Eye (tissue), 1 donor: ENCODE data around the gene ZGRF1.
A peak's percentile ranks its signal among the peaks of the same experiment; 100 is the strongest.
"Not testable (repeated sequence)": the region's sequence is repeated elsewhere in the genome, so short reads cannot be mapped to it uniquely, and the experiment has no call there.

Source experiments
- DNase-seq: peaks from one replicate; pipeline ENCODE4 v3.0.0-alpha.2; 2015

ZGRF1 gene

DNA sequence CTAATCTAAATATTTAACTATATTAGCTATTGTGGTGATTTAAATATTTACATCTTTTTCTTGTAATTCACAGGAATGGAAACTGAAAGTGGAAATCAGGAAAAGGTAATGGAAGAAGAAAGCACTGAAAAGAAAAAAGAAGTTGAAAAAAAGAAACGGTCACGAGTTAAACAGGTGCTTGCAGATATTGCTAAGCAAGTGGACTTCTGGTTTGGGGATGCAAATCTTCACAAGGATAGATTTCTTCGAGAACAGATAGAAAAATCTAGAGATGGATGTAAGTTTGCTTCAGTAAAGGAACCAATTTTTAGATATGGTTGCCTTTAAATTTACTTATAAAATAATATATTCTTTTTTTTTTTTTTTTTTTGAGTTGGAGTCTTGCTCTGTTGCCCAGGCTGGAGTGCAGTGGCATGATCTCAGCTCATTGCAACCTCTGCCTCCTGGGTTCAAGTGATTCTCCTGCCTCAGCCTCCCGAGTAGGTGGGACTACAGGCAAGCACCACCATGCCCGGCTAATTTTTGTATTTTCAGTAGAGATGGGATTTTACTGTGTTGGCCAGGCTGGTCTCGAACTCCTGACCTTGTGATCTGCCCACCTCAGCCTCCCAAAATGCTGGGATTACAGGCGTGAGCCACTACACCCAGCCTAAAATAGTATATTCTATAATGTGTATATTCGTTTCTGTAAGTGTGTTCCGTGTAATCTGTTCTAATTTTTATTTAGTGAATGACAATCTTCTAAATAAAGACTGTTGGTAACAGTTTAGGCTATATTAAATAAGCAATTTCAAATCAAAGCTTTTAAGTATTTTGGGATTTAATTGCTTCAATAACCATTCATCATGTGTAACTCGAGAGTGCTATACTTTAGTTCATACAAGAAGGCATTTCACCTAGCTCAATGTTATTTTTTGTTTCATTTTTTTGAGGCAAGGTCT lies 8.2 kb upstream of the ZGRF1 start:
- not testable (repeated sequence) for DNase-seq

DNA sequence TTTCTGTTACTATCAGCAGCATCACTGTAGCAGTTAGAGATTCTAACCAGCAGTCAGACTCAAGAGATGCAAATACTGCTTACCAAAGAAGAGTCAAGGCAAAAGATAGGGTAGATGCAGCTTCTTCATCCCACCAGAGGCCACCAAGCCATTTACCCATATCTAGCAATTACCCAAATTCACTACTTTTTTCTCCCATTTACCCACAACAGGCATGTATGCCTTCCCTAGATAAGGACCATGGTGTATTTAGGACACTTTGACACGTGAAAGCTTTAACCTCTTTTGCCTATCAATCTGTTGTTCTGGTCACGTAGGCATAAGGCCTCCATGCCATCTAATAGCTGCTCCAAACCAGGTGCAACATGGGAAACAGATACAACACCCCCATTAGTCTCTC lies 5.8 kb upstream of the ZGRF1 start:
- DNase-seq, result no peak

DNA sequence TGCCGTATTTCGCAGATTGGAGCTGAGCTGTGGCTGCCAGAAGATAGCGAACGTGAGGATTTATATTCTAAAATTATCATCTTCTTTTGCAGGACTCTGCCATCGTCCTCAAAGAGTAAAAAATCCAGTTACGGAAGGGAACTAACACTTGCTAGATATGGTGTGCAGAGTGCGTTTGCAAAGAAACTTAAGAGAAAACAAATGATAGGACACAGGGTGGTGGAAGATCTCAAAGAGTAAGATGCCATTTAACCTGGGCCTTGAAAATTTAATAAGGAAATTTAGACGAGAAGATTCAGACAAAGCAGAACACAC lies 800 bp upstream of the ZGRF1 start:
- DNase-seq, result no peak

DNA sequence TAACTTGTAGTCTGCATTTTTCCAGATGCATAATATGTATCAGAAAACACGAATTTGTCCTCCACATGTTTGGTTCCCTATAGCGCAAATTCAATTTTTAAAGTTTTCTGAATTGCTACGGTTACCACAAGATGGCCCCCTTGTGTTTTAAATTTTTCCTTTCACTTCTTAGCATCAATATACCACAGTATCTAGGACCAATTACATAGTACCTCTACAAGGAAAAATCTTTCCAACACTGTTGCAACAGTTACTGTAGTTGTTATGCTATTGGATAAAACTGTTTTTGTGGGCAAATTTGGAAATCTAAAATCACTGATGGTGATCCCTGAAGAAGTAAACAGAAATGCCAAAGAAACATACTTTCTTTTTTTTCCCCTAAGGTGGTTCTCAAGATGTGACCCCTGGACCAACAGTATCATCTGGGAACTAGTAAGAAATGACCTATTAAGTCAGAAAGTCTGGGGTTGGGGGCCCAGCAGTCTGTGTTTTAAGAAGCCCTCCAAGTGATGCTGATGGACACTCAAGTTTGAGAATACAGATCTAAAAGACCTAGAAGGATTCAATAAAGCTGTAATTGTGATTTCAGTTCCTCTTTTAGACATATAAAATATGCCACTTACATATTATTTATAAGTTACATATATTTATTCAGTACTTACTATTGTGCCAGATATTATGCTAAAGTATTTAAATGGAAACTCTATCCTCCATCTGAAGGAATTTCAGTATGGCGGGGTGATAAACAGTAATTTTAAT lies 3.1 kb downstream of the ZGRF1 start:
- DNase-seq, result peak; percentile 70

DNA sequence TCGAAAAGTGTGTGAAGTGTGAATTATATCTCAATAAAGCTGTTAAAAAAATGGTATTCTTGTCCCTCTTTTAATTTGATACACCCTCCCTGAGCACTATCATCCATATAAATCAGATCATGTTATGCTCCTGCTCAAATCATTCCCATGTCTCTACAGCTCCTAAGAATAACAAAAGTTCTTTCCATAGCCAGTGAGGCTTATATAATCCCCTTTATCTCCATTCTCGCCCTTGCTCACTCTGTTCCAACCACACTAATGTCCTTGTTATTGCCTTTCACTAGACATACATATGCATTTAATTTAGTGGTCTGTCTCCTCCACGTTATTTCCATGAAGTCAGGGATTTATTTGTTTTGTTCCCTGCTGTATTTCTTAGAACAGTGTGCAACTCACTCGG lies 10.5 kb downstream of the ZGRF1 start:
- no peak for DNase-seq

DNA sequence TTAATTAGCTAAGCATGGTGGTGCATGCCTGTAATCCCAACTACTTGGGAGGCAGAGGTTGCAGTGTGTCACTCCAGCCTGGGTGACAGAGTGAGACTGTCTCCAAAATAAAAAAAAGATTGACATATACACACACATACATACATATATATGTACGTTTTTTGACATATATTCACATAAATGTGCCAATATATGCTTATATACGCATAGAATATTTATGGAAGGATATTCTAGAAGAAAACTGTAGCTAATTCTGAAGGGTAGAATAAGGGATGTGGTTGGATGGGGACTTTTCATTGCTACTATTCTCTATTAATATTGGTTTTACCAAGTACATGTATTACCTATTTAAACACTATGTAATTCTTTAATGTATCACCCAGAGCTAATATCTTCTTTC lies 19.7 kb downstream of the ZGRF1 start:
- DNase-seq, result no peak

DNA sequence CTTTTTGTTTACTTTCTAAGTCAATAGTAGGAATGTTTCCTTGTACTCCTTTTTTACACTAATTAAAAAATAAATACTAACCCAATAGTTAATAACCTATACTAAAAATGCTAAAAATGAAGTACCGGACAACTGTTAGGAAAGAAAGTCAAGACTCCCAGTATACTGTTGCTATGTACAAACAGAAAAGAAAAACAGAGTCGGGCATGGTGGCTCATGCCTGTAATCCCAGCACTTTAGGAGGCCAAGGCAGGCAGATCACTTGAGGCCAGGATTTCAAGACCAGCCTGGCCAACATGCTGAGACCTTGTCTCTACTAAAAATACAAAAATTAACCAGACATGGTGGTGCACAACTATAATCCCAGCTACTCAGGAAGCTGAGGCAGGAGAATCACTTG lies 23.9 kb downstream of the ZGRF1 start:
- DNase-seq, result not testable (repeated sequence)

DNA sequence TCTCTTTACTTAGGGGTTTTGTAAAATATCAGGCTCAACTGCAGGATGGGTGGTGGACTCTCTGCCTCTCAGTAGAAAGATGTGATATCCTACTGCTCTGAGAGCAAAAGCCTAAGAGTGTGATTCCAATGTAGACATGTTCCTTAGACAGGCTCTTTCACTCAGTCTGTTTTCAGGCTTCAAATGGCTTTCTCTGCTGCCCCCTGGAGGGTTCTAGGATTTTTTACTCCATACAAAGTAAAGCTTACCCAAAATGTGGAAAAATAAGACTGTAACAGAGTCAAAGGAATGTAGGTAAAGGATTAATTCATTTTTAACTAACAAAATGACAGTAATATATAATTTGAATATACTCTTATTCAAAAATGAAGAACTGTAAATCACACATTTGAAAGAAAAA lies 32.1 kb downstream of the ZGRF1 start:
- DNase-seq, result peak; percentile 87

DNA sequence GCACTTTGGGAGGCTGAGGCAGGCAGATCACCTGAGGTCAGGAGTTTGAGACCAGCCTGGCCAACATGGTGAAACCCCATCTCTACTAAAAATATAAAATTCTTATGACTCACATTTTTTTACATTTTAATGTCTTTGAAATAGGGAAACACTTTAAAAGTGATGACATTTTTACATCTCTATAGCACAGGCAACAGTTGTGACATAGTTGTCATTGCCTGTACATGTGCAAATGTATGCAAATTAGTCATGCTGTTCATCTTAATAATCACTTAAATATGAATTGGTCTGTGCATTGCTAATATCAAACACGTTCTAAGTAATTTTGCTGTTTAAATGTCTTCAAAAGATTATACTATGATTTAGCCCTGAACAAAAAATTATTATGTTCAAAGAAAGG lies 41.7 kb downstream of the ZGRF1 start:
- no peak for DNase-seq

DNA sequence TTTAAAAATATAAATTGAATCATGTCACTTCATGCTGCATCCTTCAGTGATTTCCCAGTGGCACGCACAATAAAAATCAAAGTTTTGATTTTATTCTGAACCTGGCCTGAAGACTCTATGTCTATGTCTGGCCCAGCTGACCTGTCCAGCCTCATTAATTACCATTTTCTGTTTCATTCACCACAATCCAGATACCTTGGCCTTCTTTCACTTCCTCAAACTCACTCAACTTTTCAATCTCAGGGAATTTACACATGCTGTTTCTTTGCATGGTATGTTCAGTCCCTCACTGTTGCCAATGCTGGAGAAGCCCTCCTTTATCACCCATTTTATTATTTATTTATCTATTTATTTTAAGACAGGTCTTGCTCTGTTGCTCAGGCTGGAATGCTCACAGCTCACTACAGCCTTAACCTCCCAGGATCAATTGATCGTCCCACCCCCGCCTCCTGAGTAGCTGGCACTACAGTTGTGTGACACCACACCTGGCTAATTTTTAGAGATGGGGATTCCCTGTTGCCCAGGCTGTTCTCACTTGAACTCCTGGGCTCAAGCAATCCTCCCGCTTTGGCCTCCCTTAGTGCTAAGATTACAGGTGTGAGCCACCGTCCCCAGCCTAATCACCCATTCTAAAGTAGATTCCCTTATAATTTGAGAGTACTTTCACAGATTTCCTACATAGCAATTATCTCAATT lies 43.1 kb downstream of the ZGRF1 start:
- DNase-seq, result no peak

DNA sequence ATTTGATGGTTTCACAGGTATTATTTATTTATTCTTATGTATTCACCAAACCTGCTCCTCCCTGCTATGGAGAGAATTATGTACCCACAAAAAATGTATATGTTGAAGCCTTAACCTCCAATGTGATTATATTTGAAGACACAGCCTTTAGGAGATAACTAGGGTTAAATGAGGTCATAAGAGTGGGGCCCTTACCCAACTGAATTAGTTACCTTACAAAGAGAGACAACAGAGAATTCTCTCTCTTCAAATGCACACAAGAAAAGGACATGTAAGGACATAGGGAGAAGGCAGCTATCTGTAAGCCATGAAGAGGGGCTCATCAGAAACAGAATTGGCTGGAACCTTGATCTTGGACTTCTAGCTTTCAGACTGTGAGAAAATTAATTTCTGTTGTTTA lies 44.0 kb downstream of the ZGRF1 start:
- DNase-seq, result no peak

DNA sequence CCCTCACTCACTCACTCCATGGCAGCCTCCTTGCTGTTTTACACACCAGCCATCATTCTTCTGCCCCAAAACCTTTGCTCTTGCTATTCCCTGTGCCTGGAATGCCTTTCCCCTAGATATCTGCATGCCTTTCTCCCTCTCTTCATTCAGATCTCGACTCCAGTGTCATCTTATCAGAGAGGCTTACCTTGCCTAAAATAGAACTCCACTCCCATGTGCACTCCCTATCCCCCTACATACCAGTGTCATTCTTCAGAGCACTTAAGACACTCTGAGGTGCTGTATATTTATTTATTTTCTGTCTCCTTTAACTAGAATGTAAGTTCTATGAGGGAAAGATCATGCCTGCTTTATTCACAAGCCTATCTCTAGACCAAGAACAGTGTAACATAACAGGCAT lies 45.1 kb downstream of the ZGRF1 start:
- DNase-seq, result no peak

DNA sequence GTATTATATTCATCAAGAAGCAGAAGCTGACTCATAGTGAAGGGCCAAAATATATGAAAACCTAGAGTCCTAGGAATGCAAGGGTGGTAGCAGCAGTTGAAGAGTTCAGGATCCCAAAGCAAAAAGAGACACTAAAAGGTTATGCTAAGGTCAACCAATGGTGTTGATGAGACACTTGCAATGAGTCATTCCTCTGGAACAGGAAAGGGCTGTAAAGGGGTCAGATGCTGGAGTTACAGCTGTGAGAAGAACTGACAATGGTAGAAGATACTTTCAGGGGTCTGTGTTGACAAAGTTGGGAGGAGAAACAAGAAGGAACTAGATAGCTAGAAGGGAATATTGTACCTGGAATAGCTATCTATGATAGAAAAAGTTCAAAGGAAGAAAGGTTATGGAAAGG lies 47.5 kb downstream of the ZGRF1 start:
- no peak for DNase-seq

DNA sequence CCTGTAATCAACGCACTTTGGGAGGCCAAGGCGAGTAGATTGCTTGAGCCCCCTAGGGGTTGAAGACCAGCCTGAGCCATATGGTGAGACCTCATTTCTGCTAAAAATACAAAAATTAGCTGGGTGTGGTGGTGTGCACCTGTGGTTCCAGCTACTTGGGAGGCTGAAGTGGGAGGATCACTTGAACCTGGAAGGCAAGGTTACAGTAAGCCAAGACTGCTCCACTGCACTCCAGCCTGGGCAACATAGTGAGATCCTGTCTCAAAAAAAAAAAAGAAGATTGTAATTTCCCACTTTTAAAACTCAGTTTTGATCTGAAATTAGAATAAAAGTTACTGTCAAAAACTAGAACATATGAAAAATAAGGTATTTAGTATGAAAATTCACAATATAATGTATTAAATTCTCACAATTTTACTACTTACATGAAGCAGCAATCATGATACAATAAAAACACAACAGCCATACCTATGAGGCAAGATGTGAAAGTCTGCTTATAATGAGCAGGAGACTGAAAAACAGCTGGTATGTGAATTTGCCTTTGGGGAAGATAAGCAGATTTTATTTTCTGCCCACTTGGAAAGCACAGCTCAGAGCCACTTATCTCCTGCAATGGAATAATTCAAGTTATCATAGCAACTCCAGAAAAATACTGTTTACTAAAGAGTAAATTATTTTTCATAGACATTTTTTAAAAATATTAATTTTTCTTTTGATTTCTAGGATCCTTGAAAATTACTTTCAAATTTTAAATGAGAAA lies 50.6 kb downstream of the ZGRF1 start:
- DNase-seq, result no peak

DNA sequence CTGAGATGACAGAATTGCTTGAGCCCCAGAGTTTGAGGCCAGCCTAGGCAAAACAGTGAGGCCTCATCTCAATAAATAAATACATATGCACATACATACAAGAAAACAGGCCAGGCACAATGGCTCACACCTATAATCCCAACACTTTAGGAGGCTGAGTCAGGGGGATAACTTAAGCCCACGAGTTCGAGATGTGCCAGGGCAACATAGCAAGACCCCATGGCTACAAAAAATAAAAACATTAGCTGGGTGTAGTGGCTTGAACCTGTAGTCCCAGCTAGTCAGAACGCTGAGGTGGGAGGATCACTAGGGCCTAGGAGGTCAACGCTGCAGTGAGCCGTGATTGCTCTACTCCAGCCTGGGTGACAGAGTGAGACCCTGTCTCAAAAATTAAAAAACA lies 69.2 kb downstream of the ZGRF1 start:
- no peak for DNase-seq

DNA sequence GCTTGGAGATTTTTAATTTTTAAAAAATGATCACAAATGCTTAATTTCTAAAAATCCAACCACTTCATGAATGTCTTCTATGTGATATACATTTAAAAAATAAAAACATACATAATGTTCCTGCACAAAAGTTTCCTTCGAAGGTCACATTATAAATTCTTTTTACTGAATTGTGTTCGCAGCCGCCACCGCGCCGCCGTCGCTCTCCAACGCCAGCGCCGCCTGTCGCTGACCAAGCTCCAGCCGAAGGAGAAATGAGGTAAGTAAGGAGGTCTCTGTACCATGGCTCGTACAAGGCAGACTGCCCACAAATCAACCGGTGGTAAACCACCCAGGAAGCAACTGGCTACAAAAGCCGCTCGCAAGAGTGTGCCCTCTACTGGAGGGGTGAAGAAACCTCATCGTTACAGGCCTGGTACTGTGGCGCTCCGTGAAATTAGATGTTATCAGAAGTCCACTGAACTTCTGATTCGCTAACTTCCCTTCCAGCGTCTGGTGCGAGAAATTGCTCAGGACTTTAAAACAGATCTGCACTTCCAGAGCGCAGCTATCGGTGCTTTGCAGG lies 71.9 kb downstream of the ZGRF1 start:
- no peak for DNase-seq

DNA sequence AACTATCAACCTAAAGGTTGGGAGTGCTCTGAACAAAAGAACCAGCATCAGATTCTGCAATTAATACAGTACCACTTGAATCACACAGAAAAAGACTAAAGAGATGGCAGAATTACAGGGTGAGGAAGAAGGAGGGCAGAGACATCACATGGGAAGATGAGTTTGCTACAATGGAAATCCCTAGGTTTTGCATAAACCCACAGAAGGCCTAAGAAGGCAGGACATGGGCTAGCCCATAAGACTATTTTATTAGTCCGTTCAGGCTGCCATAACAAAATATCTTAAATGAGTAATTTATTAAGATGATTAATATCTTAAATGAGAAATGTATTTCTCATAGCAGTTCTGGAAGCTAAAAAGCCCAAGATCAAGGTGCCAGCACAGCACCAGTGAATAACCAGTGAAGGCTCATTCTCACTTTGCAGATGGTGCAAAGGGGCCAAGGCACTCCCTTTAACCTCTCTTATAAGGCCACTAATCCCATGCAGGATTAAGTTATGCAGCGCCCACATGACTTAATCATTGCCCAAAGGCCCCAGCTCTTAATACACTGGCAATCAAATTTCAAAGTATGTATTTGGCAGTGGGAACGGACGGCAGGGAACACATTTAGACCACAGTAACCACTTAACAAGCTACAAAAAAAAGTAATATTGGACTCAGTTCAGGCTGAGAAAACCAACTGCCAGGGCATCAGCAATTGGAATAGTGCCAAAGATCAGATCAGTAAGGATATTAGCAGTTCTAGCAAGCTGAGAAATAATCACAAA lies 73.1 kb downstream of the ZGRF1 start:
- no peak for DNase-seq

DNA sequence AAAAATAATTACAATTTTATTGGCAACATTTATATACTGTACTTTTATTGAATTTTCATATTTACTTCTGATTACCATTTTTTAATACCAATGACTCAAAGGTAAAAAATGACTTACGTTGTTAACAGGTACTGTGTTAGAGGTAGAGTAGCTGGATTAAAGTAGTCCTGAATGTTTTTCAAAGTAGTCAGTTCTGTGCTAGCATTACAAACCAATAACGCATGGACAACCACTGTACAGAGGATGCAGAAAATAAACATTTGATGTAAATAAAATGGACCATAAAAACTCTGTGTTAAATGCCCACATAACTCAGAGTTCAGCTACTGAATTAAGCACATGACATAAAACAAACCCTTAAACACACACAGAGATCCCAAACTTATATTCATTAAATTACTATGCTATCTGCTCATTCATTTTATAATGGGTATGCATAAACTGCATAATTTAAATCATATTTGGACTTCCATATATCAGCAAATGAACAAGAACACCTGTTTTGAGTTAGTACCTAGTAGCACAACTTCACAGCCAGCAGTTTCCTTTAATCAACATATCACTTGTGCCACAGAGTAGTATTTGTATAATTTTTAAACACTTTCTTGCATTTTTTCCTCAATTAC lies 74.3 kb downstream of the ZGRF1 start:
- DNase-seq, result no peak

DNA sequence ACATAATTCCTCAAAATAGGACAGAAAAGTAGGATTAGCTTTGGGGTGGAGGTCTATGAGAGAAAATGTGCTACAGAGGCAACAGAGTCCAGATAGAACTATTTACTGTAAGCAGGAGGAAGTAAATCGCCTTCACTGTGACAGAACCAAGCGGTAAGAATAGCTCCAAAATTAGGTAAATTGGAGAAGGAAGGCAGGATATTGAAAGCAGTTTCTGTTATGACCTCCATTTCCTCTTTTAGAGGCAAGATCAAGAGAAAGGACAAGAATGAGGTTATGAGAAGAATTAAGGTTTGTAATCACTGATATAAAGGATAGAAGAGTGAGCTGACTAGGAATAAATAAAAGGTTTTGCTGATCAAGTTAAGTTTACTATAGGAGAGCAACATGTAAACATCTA lies 76.6 kb downstream of the ZGRF1 start:
- no peak for DNase-seq

DNA sequence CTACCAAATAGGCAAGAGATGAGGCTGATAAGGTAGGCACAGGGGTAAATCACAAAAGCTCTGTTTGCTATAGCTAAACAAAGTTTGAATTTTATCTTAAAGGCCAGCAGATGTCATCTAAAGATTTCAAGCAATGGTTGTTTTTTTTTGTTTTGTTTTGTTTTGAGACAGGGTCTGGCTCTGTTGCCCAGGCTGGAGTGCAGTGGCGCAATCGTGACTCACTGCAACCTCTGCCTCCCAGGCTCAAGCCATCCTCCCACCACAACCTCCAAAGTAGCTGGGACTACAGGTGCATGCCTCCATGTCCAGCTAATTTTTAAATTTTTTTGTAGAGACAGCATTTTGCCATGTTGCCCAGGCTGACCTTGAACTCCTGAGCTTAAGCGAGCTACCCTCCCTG lies 77.7 kb downstream of the ZGRF1 start:
- DNase-seq, result no peak

DNA sequence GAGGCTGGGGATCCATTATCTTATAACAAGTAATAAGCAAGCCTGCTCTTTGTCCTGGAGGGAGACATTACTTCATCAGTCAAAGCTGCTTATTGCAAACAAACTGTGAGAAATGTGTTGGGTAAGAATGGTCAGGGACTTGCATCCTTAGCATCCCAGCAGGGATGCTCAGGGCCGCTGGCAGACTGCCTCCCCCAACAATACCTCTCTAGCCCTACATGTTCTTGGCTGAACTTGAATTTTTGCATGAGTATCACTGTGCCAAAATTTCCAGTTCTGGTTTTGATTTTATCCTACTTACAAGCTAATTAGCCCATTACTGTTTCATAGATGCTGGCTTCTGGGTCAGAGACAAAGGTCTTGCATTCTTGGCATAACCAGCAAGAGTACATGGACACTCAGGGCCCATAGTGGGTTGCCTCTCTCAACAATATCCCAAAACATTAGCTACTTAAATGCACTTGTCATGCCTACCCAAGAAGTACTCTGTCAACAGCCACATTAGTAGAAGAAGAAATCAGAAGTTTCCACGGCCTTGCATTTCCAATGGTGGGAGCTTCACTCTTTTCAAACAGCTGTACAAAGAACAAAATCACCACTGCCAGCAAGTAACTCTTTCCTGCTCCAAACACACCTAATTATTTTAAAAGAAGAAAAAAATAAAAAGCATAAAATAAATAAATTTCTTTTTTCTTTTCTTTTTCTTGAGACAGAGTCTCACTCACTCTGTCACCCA lies 78.9 kb downstream of the ZGRF1 start:
- DNase-seq, result no peak
